GM19438 (cell line): ENCODE measurements around the gene SLCO3A1.

Experiments
- ATAC-seq: cut with Tn5 transposase; IDR thresholded peaks from one replicate; pipeline ENCODE4 v1.9.1; 2021; ENCODE audit warnings: low read depth; ENCODE audit not compliant: unreplicated experiment

Gene SLCO3A1

GRCh38 chr15:91853511-91853947, at the start of gene SLCO3A1:
TSS of gene SLCO3A1 (plus strand) at chr15:91853708.
- ATAC-seq: peak; percentile 27

GRCh38 chr15:91807122-91807521, 46.4 kb upstream of the SLCO3A1 start:
- no peak for ATAC-seq

GRCh38 chr15:91813924-91814323, 39.6 kb upstream of the SLCO3A1 start:
- no peak for ATAC-seq

- ATAC-seq: no peak
Observed at GRCh38 chr15:91816942-91817341, 36.6 kb upstream of the SLCO3A1 start.

- ATAC-seq: no peak
Observed at GRCh38 chr15:91821458-91821857, 32.0 kb upstream of the SLCO3A1 start.

GRCh38 chr15:91824256-91824655, 29.3 kb upstream of the SLCO3A1 start:
- ATAC-seq: no peak

GRCh38 chr15:91826443-91826842, 27.1 kb upstream of the SLCO3A1 start:
- no peak for ATAC-seq

- no peak for ATAC-seq
Observed at GRCh38 chr15:91833056-91833455, 20.5 kb upstream of the SLCO3A1 start.

- ATAC-seq: no peak
Observed at GRCh38 chr15:91839867-91840266, 13.6 kb upstream of the SLCO3A1 start.

- ATAC-seq: no peak
Observed at GRCh38 chr15:91841861-91842260, 11.6 kb upstream of the SLCO3A1 start.

- no peak for ATAC-seq
Observed at GRCh38 chr15:91844341-91844740, 9.2 kb upstream of the SLCO3A1 start.

- no peak for ATAC-seq
Observed at GRCh38 chr15:91844928-91845327, 8.6 kb upstream of the SLCO3A1 start.

- no peak for ATAC-seq
Observed at GRCh38 chr15:91845720-91846119, 7.8 kb upstream of the SLCO3A1 start.

- ATAC-seq: no peak
Observed at GRCh38 chr15:91849180-91849579, 4.3 kb upstream of the SLCO3A1 start.

- ATAC-seq: no peak
Observed at GRCh38 chr15:91849749-91850161, 3.8 kb upstream of the SLCO3A1 start.

- ATAC-seq: peak; percentile 54
Observed at GRCh38 chr15:91852741-91853510, 582 bp upstream of the SLCO3A1 start.

- ATAC-seq: no peak
Observed at GRCh38 chr15:91853948-91854638, 585 bp downstream of the SLCO3A1 start.

GRCh38 chr15:91854639-91854990, 1.1 kb downstream of the SLCO3A1 start:
- ATAC-seq: no peak

GRCh38 chr15:91855241-91855640, 1.7 kb downstream of the SLCO3A1 start:
- ATAC-seq: no peak

- no peak for ATAC-seq
Observed at GRCh38 chr15:91855684-91856489, 2.4 kb downstream of the SLCO3A1 start.

- no peak for ATAC-seq
Observed at GRCh38 chr15:91857224-91857585, 3.7 kb downstream of the SLCO3A1 start.
